ENCODE results near the gene KIF18A.

DNA sequence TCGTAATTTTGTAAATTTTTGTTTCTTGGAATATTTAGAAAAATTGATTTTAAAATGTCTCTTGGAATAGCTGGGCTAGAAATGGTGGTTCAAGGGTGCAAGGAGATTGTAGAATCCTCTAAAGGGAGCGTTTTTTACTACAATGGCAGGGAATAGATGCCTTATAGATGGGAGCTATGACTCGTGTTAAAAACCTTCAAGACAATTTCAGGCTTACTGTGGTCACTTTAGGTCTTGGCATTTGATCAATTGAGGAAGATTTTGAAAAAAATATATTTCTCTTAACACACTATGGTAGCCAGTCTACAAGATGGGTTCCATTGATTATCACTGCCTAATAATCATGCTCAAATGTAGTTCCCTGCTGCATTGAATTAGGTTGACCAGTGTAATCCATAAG lies 25.2 kb upstream of the KIF18A start:
- TF ChIP-seq, protein P1, sequence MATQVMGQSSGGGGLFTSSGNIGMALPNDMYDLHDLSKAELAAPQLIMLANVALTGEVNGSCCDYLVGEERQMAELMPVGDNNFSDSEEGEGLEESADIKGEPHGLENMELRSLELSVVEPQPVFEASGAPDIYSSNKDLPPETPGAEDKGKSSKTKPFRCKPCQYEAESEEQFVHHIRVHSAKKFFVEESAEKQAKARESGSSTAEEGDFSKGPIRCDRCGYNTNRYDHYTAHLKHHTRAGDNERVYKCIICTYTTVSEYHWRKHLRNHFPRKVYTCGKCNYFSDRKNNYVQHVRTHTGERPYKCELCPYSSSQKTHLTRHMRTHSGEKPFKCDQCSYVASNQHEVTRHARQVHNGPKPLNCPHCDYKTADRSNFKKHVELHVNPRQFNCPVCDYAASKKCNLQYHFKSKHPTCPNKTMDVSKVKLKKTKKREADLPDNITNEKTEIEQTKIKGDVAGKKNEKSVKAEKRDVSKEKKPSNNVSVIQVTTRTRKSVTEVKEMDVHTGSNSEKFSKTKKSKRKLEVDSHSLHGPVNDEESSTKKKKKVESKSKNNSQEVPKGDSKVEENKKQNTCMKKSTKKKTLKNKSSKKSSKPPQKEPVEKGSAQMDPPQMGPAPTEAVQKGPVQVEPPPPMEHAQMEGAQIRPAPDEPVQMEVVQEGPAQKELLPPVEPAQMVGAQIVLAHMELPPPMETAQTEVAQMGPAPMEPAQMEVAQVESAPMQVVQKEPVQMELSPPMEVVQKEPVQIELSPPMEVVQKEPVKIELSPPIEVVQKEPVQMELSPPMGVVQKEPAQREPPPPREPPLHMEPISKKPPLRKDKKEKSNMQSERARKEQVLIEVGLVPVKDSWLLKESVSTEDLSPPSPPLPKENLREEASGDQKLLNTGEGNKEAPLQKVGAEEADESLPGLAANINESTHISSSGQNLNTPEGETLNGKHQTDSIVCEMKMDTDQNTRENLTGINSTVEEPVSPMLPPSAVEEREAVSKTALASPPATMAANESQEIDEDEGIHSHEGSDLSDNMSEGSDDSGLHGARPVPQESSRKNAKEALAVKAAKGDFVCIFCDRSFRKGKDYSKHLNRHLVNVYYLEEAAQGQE (IDR thresholded peaks at IDR 0.05), result no peak
- TF ChIP-seq RAD21 (IDR thresholded peaks at IDR 0.05) (no peak), TAF1 (conservative IDR thresholded peaks at IDR 0.05) (no peak), EGR1 (IDR thresholded peaks at IDR 0.05; ENCODE audit: low read depth in 2 of 2) (no peak), FOXA1 (IDR thresholded peaks at IDR 0.05) (no peak)
- TF ChIP-seq, protein P2, sequence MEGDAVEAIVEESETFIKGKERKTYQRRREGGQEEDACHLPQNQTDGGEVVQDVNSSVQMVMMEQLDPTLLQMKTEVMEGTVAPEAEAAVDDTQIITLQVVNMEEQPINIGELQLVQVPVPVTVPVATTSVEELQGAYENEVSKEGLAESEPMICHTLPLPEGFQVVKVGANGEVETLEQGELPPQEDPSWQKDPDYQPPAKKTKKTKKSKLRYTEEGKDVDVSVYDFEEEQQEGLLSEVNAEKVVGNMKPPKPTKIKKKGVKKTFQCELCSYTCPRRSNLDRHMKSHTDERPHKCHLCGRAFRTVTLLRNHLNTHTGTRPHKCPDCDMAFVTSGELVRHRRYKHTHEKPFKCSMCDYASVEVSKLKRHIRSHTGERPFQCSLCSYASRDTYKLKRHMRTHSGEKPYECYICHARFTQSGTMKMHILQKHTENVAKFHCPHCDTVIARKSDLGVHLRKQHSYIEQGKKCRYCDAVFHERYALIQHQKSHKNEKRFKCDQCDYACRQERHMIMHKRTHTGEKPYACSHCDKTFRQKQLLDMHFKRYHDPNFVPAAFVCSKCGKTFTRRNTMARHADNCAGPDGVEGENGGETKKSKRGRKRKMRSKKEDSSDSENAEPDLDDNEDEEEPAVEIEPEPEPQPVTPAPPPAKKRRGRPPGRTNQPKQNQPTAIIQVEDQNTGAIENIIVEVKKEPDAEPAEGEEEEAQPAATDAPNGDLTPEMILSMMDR (IDR thresholded peaks at IDR 0.05; ENCODE audit: low read depth, low read length, missing input control), result no peak
- TF ChIP-seq, protein P3, sequence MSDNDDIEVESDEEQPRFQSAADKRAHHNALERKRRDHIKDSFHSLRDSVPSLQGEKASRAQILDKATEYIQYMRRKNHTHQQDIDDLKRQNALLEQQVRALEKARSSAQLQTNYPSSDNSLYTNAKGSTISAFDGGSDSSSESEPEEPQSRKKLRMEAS (IDR thresholded peaks at IDR 0.05), result no peak
